ENCODE measurements around the gene BHLHE23. TPM values are rescaled to one million over a fixed set of nuclear protein-coding genes. Genes with fewer than 3 reads are reported as not detected.

Gene BHLHE23
- total RNA-seq, 2 donors from 2014 or later = not detected

- no peaks in the 10 kb centered on the region for H3K36me3 ChIP-seq
- no peaks in the 10 kb centered on the region for H3K4me1 ChIP-seq
- no peak for DNase-seq
- peaks cover 28% of the 10 kb centered on the region for H3K27me3 ChIP-seq
- no peak overlapping the region for H3K27ac ChIP-seq
- TF ChIP-seq, protein P1, sequence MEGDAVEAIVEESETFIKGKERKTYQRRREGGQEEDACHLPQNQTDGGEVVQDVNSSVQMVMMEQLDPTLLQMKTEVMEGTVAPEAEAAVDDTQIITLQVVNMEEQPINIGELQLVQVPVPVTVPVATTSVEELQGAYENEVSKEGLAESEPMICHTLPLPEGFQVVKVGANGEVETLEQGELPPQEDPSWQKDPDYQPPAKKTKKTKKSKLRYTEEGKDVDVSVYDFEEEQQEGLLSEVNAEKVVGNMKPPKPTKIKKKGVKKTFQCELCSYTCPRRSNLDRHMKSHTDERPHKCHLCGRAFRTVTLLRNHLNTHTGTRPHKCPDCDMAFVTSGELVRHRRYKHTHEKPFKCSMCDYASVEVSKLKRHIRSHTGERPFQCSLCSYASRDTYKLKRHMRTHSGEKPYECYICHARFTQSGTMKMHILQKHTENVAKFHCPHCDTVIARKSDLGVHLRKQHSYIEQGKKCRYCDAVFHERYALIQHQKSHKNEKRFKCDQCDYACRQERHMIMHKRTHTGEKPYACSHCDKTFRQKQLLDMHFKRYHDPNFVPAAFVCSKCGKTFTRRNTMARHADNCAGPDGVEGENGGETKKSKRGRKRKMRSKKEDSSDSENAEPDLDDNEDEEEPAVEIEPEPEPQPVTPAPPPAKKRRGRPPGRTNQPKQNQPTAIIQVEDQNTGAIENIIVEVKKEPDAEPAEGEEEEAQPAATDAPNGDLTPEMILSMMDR (IDR thresholded peaks at IDR 0.05) = no peak
- intact Hi-C loops (cut with DNase I) = no loop called here
- H3K9me3 ChIP-seq = no peaks in the 10 kb centered on the region
- no peak overlapping the region for H3K4me3 ChIP-seq
- no peak overlapping the region for H3K9ac ChIP-seq (ENCODE audit: low read depth in 2 of 2, low read length in 2 of 2)
Observed at GRCh38 chr20:62969939-62970306, 36.8 kb downstream of the BHLHE23 start.

DNA sequence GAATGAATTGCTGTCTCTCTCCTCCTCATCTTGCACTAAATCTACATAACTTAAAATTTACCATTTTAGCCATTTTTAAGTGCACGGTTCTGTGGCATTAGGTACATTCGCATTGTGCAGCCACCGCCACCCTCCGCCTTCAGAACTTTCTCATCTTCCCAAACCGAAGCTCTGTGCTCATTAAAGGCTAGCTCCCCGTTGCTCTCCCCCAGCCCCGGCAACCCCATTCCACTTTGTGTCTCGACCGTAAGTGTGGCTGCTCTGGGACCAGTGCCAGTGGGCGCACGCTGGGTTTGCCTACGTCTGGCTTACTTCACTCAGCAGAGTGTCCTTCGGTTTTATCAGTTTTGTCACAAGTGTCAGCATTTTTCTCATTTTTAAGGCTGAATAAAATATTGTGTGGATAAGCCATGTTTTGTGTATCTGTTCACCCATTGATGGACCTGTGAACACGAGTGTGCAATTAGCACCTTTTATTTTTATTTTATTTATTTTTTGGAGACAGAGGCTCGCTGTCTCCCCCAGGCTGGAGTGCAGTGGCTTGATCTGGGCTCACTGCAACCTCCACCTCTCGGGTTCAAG, 37.5 kb downstream of the BHLHE23 start:
- Histone ChIP-seq H3K9me3 (no peaks in the 10 kb centered on the region), H3K36me3 (no peaks in the 10 kb centered on the region), H3K9ac (ENCODE audit: low read depth in 2 of 2, low read length in 2 of 2) (no peak overlapping the region), H3K27me3 (peaks cover 21% of the 10 kb centered on the region), H3K4me3 (no peak overlapping the region), H3K27ac (no peak overlapping the region), H3K4me1 (no peaks in the 10 kb centered on the region)
- intact Hi-C loops (cut with DNase I) = no loop called here
- TF ChIP-seq, protein P1 (IDR thresholded peaks at IDR 0.05) = no peak
- DNase-seq = no peak

DNA sequence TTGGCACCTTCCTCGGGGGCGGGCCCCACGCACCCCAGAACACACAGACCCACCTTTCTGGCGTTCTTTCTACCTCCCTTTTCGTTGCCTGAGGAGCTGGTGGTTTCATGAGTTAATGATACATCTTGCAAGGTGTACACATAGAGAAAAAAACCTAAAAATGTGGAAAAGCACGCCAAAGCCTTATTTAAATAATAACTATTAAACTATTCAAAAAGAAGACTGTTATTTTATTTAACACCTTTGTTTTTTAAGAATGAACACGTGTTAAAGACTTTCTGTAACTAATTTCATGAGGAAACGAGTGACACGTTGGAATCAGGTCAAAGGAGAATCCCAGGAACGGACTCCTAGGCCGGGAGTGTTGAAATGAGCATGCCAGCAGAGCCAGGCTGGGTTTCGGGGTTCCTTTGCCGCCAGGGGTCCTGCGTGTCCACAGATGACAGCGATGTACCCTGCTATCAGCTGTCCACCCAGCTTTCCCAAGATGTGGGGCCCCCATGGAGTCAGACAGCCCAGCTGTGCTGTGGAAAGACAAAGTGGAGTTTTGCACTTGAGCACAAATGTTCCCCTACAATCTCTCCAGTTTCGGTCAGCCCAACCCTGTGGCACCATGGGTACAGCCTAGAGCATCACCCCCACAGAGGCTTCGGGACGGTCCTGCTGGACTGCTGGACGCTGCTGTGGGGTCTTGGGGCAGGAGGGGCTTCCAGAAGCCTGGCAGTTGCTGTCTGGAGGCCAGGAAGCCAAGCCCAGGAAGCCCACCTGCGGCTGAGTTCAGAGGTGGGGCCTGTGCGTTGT, 38.2 kb downstream of the BHLHE23 start:
- TF ChIP-seq, protein P1 (IDR thresholded peaks at IDR 0.05) = no peak
- peaks cover 17% of the 10 kb centered on the region for H3K27me3 ChIP-seq
- no peak overlapping the region for H3K9ac ChIP-seq (ENCODE audit: low read depth in 2 of 2, low read length in 2 of 2)

GRCh38 chr20:62967628-62968351, 39.0 kb downstream of the BHLHE23 start:
- peaks cover 9% of the 10 kb centered on the region for H3K27me3 ChIP-seq
- no peak overlapping the region for H3K4me3 ChIP-seq
- no peak overlapping the region for H3K9ac ChIP-seq (ENCODE audit: low read depth in 2 of 2, low read length in 2 of 2)
- no peaks in the 10 kb centered on the region for H3K4me1 ChIP-seq
- TF ChIP-seq, protein P1 (IDR thresholded peaks at IDR 0.05) = no peak
- H3K9me3 ChIP-seq = no peaks in the 10 kb centered on the region
- no peaks in the 10 kb centered on the region for H3K36me3 ChIP-seq
- intact Hi-C loops (cut with DNase I) = no loop called here
- H3K27ac ChIP-seq = no peak overlapping the region
- no peak for DNase-seq

More for the DNA sequence above, 38.2 kb downstream of the BHLHE23 start:
- intact Hi-C loops (cut with DNase I) = no loop called here
- H3K9me3 ChIP-seq = no peaks in the 10 kb centered on the region
- H3K4me3 ChIP-seq = no peak overlapping the region
- DNase-seq = no peak
- no peak overlapping the region for H3K27ac ChIP-seq
- H3K4me1 ChIP-seq = no peaks in the 10 kb centered on the region
- no peaks in the 10 kb centered on the region for H3K36me3 ChIP-seq

GRCh38 chr20:62967149-62967501, 39.6 kb downstream of the BHLHE23 start:
- H3K36me3 ChIP-seq = no peaks in the 10 kb centered on the region
- H3K4me1 ChIP-seq = no peaks in the 10 kb centered on the region
- H3K4me3 ChIP-seq = no peak overlapping the region
- TF ChIP-seq, protein P1 (IDR thresholded peaks at IDR 0.05) = no peak
- H3K9me3 ChIP-seq = no peaks in the 10 kb centered on the region
- H3K27me3 ChIP-seq = peaks cover 5% of the 10 kb centered on the region
- H3K27ac ChIP-seq = no peak overlapping the region
- H3K9ac ChIP-seq (ENCODE audit: low read depth in 2 of 2, low read length in 2 of 2) = no peak overlapping the region
- intact Hi-C loops (cut with DNase I) = no loop called here
- no peak for DNase-seq
